ENCODE data around the gene VEGFB.

GRCh38 chr11:64245797-64246620, 11.6 kb downstream of the VEGFB start:
- TF ChIP-seq CTCF (IDR thresholded peaks at IDR 0.05; ENCODE audit: low read depth, low read length) = no peak
- no peak for TF ChIP-seq EZH2phosphoT487 (IDR thresholded peaks at IDR 0.05; ENCODE audit: low read depth)
